HFF-Myc (cell line): ENCODE results near the gene PPP1CA.

ENCODE experiments used
- DNase-seq: peaks from one replicate; pipeline ENCODE4 v3.0.0-alpha.2; 2011; ENCODE audit warnings: low read depth; ENCODE audit errors: extremely low read depth
- H3K4me3 ChIP-seq: replicated peaks from 2 replicates; pipeline ENCODE4 v1.5.1; 2011; ENCODE audit warnings: low read depth, mild to moderate bottlenecking, control low read depth, low read length
- CTCF ChIP-seq: IDR thresholded peaks from 2 replicates; pipeline ENCODE4 v1.5.1; 2012; ENCODE audit warnings: mild to moderate bottlenecking, low read depth, low read length, control low read depth; ENCODE audit errors: missing control alignments

The PPP1CA gene

GRCh38 chr11:67352546-67353316 lies 48.9 kb downstream of the PPP1CA start:
- peak overlapping the region; percentile 70 for H3K4me3 ChIP-seq
- DNase-seq, result no peak
- TF ChIP-seq CTCF, result no peak

GRCh38 chr11:67351275-67352005 lies 50.2 kb downstream of the PPP1CA start:
- H3K4me3 ChIP-seq, result no peak overlapping the region
- TF ChIP-seq CTCF, result peak; percentile 96
- no peak for DNase-seq

- no peak overlapping the region for H3K4me3 ChIP-seq
- no peak for TF ChIP-seq CTCF
- no peak for DNase-seq
These were observed 51.7 kb downstream of the PPP1CA start for GRCh38 chr11:67349928-67350465.

- H3K4me3 ChIP-seq, result no peak overlapping the region
- no peak for DNase-seq
- TF ChIP-seq CTCF, result no peak
These were observed 52.2 kb downstream of the PPP1CA start for GRCh38 chr11:67349457-67349856.

- TF ChIP-seq CTCF, result no peak
- DNase-seq, result no peak
- H3K4me3 ChIP-seq, result no peak overlapping the region
These were observed 52.6 kb downstream of the PPP1CA start for GRCh38 chr11:67349036-67349435.
